Keratinocyte (primary cell): Measurements from ENCODE around the gene HMG20A.

Source experiments
- CTCF ChIP-seq, 3 experiments: IDR thresholded peaks in 1 of 3; conservative IDR thresholded peaks in 1 of 3; optimal IDR thresholded peaks in 1 of 3; 2 replicates in 2 of 3; 3 replicates in 1 of 3; pipeline versions ENCODE3 to v1.5.1; 2011; ENCODE audit warnings: low read length in 3 of 3, mild to moderate bottlenecking in 3 of 3, moderate library complexity in 2 of 3, control low read depth in 1 of 3, inconsistent platforms in 1 of 3; ENCODE audit not compliant: insufficient read depth in 2 of 3; ENCODE audit errors: extremely low read depth in 1 of 3
- EZH2 ChIP-seq: IDR thresholded peaks from one replicate; pipeline ENCODE4 v1.6.1; 2012; ENCODE audit warnings: inconsistent platforms, mild to moderate bottlenecking, low read length, moderate library complexity

GRCh38 chr15:77426871-77427270, 6.2 kb downstream of the HMG20A start:
- no peak for TF ChIP-seq CTCF (optimal IDR thresholded peaks at IDR 0.05 in 1 of 3, IDR thresholded peaks at IDR 0.05 in 1 of 3, conservative IDR thresholded peaks at IDR 0.05 in 1 of 3; ENCODE audit: extremely low read depth in 1 of 3, insufficient read depth in 2 of 3, low read length in 3 of 3)
- no peak for TF ChIP-seq EZH2
